ENCODE results near the gene NR3C1. TPM values are rescaled to one million over a fixed set of nuclear protein-coding genes. Genes with fewer than 3 reads are reported as not detected.

Gene NR3C1
- total and polyA plus RNA-seq, 4 donors: 27.5 to 79.7 (median 58.0) TPM

- Histone ChIP-seq H3K9me3 (ENCODE audit: control insufficient read depth, insufficient read depth, low read length) (no peaks in the 10 kb centered on the region), H3K27me3 (ENCODE audit: control insufficient read depth, insufficient read depth, low read length) (no peaks in the 10 kb centered on the region), H3K36me3 (ENCODE audit: control insufficient read depth, insufficient read depth, low read length) (no peaks in the 10 kb centered on the region), H3K4me3 (ENCODE audit: low read depth, low read length) (no peak overlapping the region), H3K27ac (ENCODE audit: low read depth, low read length) (no peak overlapping the region), H3K4me1 (ENCODE audit: control insufficient read depth, insufficient read depth, low read length) (no peaks in the 10 kb centered on the region)
- no peak for DNase-seq (ENCODE audit: low read depth in 4 of 6, low spot score in 6 of 6)
- no CpG with 5 or more reads among the region's 2 CpGs for WGBS (ENCODE audit: insufficient coverage)
Observed at GRCh38 chr5:143304836-143305475, 98.5 kb downstream of the NR3C1 start.

GRCh38 chr5:143302341-143303045, 101.0 kb downstream of the NR3C1 start:
- H3K4me1 ChIP-seq (ENCODE audit: control insufficient read depth, insufficient read depth, low read length): no peaks in the 10 kb centered on the region
- no peak for DNase-seq (ENCODE audit: low read depth in 4 of 6, low spot score in 6 of 6)
- no peak overlapping the region for H3K27ac ChIP-seq (ENCODE audit: low read depth, low read length)

DNA sequence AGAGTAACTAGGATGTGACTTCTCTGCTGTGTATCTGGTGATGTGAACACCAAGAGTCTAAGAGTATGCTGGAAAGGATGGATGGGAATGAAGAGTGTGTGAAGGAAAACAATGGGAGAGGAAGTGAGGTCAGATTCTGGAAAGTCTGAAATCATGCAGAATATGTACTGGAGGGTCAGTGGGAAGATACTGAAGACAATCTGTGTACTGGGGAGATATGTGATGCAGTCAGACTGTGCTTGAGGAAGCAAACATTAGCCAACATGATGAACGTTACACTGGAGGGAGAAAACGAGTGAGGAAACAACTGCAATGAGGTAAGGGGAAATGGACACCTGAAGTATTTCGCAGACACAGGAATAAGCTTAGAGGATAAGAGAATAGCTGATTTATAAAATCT, 105.7 kb downstream of the NR3C1 start:
- DNase-seq (ENCODE audit: low read depth in 4 of 6, low spot score in 6 of 6): no peak
- 90% methylated on average over 2 of the region's 3 CpGs for WGBS (ENCODE audit: insufficient coverage)
- no peak overlapping the region for H3K27ac ChIP-seq (ENCODE audit: low read depth, low read length)
- H3K9me3 ChIP-seq (ENCODE audit: control insufficient read depth, insufficient read depth, low read length): no peaks in the 10 kb centered on the region
- H3K4me1 ChIP-seq (ENCODE audit: control insufficient read depth, insufficient read depth, low read length): no peaks in the 10 kb centered on the region
- no peaks in the 10 kb centered on the region for H3K27me3 ChIP-seq (ENCODE audit: control insufficient read depth, insufficient read depth, low read length)
- peaks cover 4% of the 10 kb centered on the region for H3K36me3 ChIP-seq (ENCODE audit: control insufficient read depth, insufficient read depth, low read length)
- no peak overlapping the region for H3K4me3 ChIP-seq (ENCODE audit: low read depth, low read length)

More at GRCh38 chr5:143302341-143303045, 101.0 kb downstream of the NR3C1 start:
- Histone ChIP-seq H3K27me3 (ENCODE audit: control insufficient read depth, insufficient read depth, low read length) (no peaks in the 10 kb centered on the region), H3K9me3 (ENCODE audit: control insufficient read depth, insufficient read depth, low read length) (no peaks in the 10 kb centered on the region), H3K36me3 (ENCODE audit: control insufficient read depth, insufficient read depth, low read length) (no peaks in the 10 kb centered on the region), H3K4me3 (ENCODE audit: low read depth, low read length) (no peak overlapping the region)

DNA sequence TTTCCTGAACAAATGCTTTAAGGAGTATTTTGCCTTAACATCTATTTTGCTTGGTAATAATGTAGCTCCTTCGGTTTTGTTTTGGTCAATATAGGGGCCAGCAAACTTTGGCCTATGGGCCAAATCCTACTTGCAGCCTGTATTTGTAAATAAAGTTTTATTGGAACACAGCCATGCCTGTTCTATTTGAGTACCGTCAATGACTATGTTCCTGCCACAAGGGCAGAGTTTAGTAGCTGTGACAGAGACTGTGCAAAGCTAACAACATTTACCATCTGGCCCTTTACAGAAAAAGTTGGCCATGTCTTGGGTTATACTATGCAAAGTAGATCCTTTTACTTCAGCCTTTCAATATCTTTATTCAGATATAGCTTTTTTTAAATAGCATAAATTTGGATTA, 113.4 kb downstream of the NR3C1 start:
- no peaks in the 10 kb centered on the region for H3K4me1 ChIP-seq (ENCODE audit: control insufficient read depth, insufficient read depth, low read length)
- H3K36me3 ChIP-seq (ENCODE audit: control insufficient read depth, insufficient read depth, low read length): no peaks in the 10 kb centered on the region
- WGBS (ENCODE audit: insufficient coverage): 100% methylated on average over 1 of the region's 2 CpGs
- no peak overlapping the region for H3K27ac ChIP-seq (ENCODE audit: low read depth, low read length)
- H3K9me3 ChIP-seq (ENCODE audit: control insufficient read depth, insufficient read depth, low read length): no peaks in the 10 kb centered on the region
- H3K4me3 ChIP-seq (ENCODE audit: low read depth, low read length): no peak overlapping the region
- H3K27me3 ChIP-seq (ENCODE audit: control insufficient read depth, insufficient read depth, low read length): no peaks in the 10 kb centered on the region
- peak in 1 of 6 donors; percentile 33 for DNase-seq (ENCODE audit: low read depth in 4 of 6, low spot score in 6 of 6)

DNA sequence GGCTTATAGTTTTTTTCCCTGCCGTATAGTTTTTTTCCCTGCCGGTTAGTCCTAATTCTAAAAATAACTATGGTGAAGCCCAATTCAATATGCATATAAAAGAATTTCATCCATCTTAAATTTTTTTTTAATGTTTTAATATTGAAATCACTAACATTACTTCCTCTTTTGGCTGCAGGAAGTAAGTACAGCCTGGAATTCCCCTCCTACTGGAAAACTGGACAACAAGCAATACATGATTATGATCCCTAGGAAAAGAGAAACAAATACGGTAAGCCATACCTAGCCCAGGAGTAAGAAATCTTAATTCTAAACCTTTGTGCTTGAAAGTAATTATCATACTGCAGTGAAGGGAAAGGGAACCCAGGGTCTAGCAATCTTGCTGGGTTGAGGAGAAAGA, 119.0 kb downstream of the NR3C1 start:
- no peaks in the 10 kb centered on the region for H3K4me1 ChIP-seq (ENCODE audit: control insufficient read depth, insufficient read depth, low read length)
- WGBS (ENCODE audit: insufficient coverage): no CpG with 5 or more reads among the region's 3 CpGs
- H3K27ac ChIP-seq (ENCODE audit: low read depth, low read length): no peak overlapping the region
- no peak overlapping the region for H3K4me3 ChIP-seq (ENCODE audit: low read depth, low read length)
- DNase-seq (ENCODE audit: low read depth in 4 of 6, low spot score in 6 of 6): no peak
- peaks cover 2% of the 10 kb centered on the region for H3K36me3 ChIP-seq (ENCODE audit: control insufficient read depth, insufficient read depth, low read length)
- H3K27me3 ChIP-seq (ENCODE audit: control insufficient read depth, insufficient read depth, low read length): no peaks in the 10 kb centered on the region
- H3K9me3 ChIP-seq (ENCODE audit: control insufficient read depth, insufficient read depth, low read length): peaks cover 1% of the 10 kb centered on the region

DNA sequence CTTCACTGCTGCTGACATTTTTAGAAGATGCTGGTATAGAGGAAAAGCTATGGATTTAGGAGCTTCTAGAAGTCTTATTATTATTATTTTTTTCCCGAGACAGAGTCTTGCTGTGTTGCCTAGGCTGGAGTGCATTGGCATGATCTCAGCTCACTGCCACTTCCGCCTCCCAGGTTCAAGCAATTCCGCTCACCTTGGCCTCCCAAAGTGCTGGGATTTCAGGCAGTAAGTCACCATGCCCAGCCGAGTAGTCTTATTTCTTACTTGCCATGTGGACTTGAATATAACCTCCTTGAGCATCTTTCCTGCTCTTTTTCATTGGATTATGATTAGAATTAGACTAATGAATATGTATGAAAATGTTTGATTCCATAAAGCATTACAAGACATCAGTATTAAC, 119.5 kb downstream of the NR3C1 start:
- WGBS (ENCODE audit: insufficient coverage): 100% methylated on average over 4 of the region's 4 CpGs
- DNase-seq (ENCODE audit: low read depth in 4 of 6, low spot score in 6 of 6): no peak
- Histone ChIP-seq H3K36me3 (ENCODE audit: control insufficient read depth, insufficient read depth, low read length) (peaks cover 2% of the 10 kb centered on the region), H3K4me3 (ENCODE audit: low read depth, low read length) (no peak overlapping the region), H3K27me3 (ENCODE audit: control insufficient read depth, insufficient read depth, low read length) (no peaks in the 10 kb centered on the region), H3K4me1 (ENCODE audit: control insufficient read depth, insufficient read depth, low read length) (no peaks in the 10 kb centered on the region), H3K9me3 (ENCODE audit: control insufficient read depth, insufficient read depth, low read length) (peaks cover 1% of the 10 kb centered on the region), H3K27ac (ENCODE audit: low read depth, low read length) (no peak overlapping the region)

DNA sequence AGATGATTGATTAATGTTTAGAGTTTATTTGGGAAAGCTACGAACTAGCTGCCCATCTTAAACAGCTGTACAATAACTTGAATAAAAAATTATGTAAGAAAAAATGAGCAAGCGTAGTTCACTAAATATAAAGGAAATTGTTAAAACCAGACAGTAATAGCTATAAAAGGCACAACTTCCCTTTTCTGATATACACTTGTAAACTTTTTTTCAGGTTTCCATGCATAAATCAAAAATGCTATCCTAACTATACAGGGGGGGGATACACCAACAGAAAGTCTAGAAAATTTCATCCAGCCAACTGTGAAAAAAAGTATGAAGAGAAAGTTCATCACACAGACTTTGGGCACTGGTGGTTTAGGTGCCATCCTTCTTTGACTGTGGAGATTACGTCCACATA, 122.3 kb downstream of the NR3C1 start:
- Histone ChIP-seq H3K9me3 (ENCODE audit: control insufficient read depth, insufficient read depth, low read length) (peaks cover 1% of the 10 kb centered on the region), H3K27me3 (ENCODE audit: control insufficient read depth, insufficient read depth, low read length) (no peaks in the 10 kb centered on the region), H3K4me3 (ENCODE audit: low read depth, low read length) (no peak overlapping the region), H3K27ac (ENCODE audit: low read depth, low read length) (no peak overlapping the region), H3K4me1 (ENCODE audit: control insufficient read depth, insufficient read depth, low read length) (no peaks in the 10 kb centered on the region), H3K36me3 (ENCODE audit: control insufficient read depth, insufficient read depth, low read length) (peaks cover 2% of the 10 kb centered on the region)
- DNase-seq (ENCODE audit: low read depth in 4 of 6, low spot score in 6 of 6): no peak
- whole genome bisulfite sequencing (ENCODE audit: insufficient coverage): no CpG with 5 or more reads among the region's 3 CpGs

DNA sequence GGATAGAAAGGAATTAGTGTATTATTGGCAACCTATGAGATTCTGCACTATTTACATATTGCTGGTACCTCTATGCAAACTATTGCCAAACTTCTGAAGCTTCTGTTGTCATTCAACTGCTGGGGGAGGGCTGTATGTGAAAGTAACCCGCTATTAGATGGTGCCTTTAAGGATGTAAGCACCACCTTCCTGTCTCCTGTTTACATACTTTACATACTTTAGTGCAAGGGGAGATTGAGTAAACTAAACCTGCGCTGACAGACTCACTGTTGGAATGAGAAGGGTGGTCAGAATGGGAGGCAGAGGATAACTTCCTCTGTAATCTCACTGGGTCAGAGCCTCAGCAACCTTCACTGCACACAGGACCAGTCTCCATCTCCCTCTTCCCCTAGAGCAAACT, 123.8 kb downstream of the NR3C1 start:
- Histone ChIP-seq H3K9me3 (ENCODE audit: control insufficient read depth, insufficient read depth, low read length) (peaks cover 1% of the 10 kb centered on the region), H3K4me3 (ENCODE audit: low read depth, low read length) (no peak overlapping the region), H3K27me3 (ENCODE audit: control insufficient read depth, insufficient read depth, low read length) (no peaks in the 10 kb centered on the region), H3K4me1 (ENCODE audit: control insufficient read depth, insufficient read depth, low read length) (no peaks in the 10 kb centered on the region), H3K36me3 (ENCODE audit: control insufficient read depth, insufficient read depth, low read length) (peaks cover 2% of the 10 kb centered on the region), H3K27ac (ENCODE audit: low read depth, low read length) (no peak overlapping the region)
- no CpG with 5 or more reads among the region's 2 CpGs for WGBS (ENCODE audit: insufficient coverage)
- DNase-seq (ENCODE audit: low read depth in 4 of 6, low spot score in 6 of 6): no peak

GRCh38 chr5:143277536-143277935, 126.0 kb downstream of the NR3C1 start:
- H3K27ac ChIP-seq (ENCODE audit: low read depth, low read length): no peak overlapping the region
- H3K4me1 ChIP-seq (ENCODE audit: control insufficient read depth, insufficient read depth, low read length): no peaks in the 10 kb centered on the region
- H3K9me3 ChIP-seq (ENCODE audit: control insufficient read depth, insufficient read depth, low read length): no peaks in the 10 kb centered on the region
- 60% methylated on average over 1 of the region's 2 CpGs for WGBS (ENCODE audit: insufficient coverage)
- DNase-seq (ENCODE audit: low read depth in 4 of 6, low spot score in 6 of 6): no peak
- H3K4me3 ChIP-seq (ENCODE audit: low read depth, low read length): no peak overlapping the region
- no peaks in the 10 kb centered on the region for H3K27me3 ChIP-seq (ENCODE audit: control insufficient read depth, insufficient read depth, low read length)
- H3K36me3 ChIP-seq (ENCODE audit: control insufficient read depth, insufficient read depth, low read length): no peaks in the 10 kb centered on the region
